HG03378 (cell line): ENCODE data around the gene FAM107B.
"Not testable (repeated sequence)": the region's sequence is repeated elsewhere in the genome, so short reads cannot be mapped to it uniquely, and the experiment has no call there.

Source experiments
- ATAC-seq: cut with Tn5 transposase; IDR thresholded peaks from one replicate; pipeline ENCODE4 v1.9.1; 2021; ENCODE audit warnings: mild to moderate bottlenecking, moderate library complexity; ENCODE audit not compliant: unreplicated experiment

The FAM107B gene

GRCh38 chr10:14696821-14697220, 77.9 kb downstream of the FAM107B start:
- no peak for ATAC-seq

DNA sequence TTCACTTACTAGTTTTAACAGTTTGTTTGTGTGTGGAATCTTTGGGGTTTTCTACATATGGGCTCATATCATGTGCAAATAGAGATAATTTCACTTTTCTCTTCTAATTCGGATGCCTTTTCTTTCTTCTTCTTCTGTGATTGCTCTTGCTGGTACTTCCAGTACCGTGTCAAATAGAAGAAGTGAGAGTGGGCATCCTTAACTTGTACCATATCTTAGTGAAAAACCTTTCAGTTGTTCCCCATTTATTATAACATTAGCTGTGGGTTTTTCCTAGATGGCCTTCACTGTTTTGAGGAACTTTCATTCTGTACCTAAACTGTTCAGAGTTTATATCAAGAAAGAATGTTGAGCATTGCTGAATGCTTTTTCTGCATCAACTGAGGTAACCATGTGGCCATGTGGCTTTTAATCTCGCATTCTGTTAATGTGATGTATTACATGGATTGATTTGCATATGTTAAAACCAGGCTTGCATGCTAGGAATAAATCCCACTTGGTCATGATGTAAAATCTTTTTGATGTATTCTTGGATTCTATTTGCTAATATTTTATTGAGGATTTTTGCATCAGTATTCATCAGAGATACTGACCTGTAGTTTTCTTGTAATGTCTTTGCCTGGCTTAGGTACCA, 78.7 kb downstream of the FAM107B start:
- ATAC-seq, result no peak

GRCh38 chr10:14693891-14694290, 80.8 kb downstream of the FAM107B start:
- no peak for ATAC-seq

DNA sequence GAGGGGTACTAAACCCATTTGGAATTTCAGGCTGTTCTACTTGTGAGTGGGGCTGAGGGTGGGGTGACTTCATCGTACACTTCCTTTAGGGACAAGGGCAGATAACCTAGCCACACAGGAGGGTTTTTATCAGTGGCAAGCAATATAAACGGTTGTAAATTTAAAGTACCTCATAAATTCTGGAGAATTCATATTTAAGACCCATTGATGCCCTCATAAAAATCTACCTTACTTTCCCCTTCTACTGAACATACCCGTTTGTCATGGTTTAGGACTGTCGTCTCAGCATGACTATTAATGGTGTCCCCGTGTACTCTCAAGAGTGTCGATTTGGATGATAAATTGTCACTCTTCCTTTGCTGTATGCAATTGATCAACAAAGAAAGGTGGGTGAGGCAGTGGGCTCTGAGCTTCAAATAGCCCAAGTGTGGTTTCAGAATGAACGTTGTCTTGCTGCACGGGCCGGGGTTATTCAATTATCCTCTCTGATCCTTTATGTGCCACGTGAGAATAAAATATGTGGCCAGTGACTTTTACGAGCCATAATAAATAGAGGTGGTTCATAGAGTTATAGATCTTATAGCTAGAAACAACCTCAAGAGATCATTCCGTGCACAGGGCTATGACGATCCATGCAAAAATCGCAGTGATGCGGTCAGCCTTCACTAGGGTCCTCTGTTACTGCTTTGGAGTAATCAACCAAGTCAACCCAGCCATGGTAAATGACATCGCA, 82.2 kb downstream of the FAM107B start:
- ATAC-seq, result no peak

GRCh38 chr10:14691359-14691758, 83.3 kb downstream of the FAM107B start:
- ATAC-seq, result no peak

GRCh38 chr10:14688606-14689005, 86.1 kb downstream of the FAM107B start:
- no peak for ATAC-seq

- ATAC-seq, result not testable (repeated sequence)
These were observed 86.5 kb downstream of the FAM107B start for GRCh38 chr10:14688189-14688588.

GRCh38 chr10:14687340-14687739, 87.4 kb downstream of the FAM107B start:
- ATAC-seq, result no peak

GRCh38 chr10:14686356-14686755, 88.3 kb downstream of the FAM107B start:
- no peak for ATAC-seq

DNA sequence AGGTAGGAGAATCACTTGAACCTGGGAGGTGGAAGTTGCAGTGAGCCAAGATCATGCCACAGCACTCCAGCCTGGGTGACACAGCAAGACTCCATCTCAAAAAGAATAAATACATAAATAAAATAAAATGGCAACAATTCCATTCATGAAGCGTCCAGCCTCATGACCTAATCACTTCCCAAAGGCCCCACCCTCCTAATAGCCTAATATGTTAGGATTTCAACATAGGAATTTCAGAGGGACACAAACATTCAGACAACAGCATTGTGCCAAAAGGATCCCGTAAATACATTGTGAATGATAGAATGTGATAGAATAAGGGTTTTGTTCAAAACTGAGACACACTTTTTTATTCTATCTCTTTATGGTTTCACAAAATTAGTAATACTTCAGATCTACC, 90.3 kb downstream of the FAM107B start:
- no peak for ATAC-seq

GRCh38 chr10:14683256-14683655, 91.4 kb downstream of the FAM107B start:
- no peak for ATAC-seq

- ATAC-seq, result no peak
These were observed 92.9 kb downstream of the FAM107B start for GRCh38 chr10:14681802-14682201.

- no peak for ATAC-seq
These were observed 93.4 kb downstream of the FAM107B start for GRCh38 chr10:14681305-14681704.

- ATAC-seq, result no peak
These were observed 96.1 kb downstream of the FAM107B start for GRCh38 chr10:14678637-14679036.

DNA sequence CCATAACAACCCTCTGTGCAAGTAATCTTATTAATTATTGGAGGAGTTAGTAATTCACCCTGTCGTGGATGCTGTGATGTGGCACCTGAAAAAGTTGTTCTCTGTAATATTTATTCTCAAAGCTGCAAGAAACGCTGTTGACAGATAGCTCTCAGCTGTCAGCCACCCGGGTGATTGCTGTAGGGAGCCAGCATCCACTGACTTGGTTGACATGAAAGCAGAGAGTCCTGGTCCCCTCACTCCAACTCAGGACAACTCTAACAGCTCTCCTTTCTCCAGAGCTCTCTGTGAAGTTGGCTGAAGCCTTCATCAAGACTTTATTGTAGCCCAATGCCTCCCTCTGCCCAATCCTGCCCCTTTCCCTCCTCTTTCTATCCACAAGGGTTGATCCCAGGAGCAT, 98.0 kb downstream of the FAM107B start:
- no peak for ATAC-seq

DNA sequence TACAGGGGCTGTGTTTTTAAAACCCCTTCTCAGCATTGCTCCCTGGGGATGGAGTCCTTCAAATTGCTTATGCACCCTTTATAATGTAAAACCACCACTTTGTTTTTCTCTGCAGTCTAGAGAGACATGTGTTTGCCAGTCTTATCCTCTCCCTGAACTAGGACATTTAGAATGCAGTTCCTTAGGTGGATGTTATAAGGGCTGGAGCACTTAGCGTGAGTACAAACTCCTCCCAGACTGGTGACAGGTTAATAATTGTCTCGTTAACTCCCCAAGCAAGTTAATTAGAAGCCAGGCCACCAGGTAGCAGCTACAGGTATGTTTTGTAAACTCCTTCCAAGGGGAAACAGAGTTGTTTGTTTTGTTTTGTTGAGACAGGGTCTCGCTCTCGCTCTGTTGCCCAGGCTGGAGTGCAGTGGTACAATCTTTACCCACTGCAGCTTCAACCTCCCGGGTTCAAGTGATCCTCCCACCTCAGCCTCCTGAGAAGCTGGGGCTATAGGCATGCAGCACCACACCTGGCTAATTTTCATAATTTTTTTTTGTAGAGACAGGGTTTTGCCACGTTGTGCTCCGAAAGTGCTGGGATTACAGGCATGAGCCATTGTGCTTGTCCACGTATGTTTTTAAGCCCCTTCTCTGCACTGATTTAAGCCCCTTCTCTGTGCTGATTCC, 100.2 kb downstream of the FAM107B start:
- no peak for ATAC-seq

GRCh38 chr10:14673189-14673861, 101.4 kb downstream of the FAM107B start:
- ATAC-seq, result no peak

GRCh38 chr10:14671386-14671831, 103.3 kb downstream of the FAM107B start:
- ATAC-seq, result no peak

GRCh38 chr10:14670551-14671240, 104.0 kb downstream of the FAM107B start:
- no peak for ATAC-seq

GRCh38 chr10:14669576-14669975, 105.1 kb downstream of the FAM107B start:
- ATAC-seq, result no peak

DNA sequence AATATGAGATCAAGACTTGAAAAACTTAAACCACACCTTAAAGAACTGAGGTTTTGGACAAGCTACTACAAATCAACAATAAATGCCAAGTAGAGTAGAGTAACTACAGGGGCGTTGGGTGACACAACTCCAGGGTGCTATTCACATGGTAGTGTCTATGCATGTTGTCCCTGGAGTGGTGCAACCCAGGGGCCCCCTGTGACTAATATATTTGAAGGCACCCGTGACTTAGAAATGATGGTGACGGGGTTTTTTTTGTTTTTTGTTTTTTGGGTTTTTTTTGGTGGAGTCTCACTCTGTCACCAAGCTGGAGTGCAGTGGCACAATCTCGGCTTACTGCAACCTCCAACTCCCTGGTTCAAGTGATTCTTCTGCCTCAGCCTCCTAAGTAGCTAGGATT, 106.9 kb downstream of the FAM107B start:
- ATAC-seq, result no peak
